KBM-7 (cell line): ENCODE results near the gene CFAP97D2.
"Not testable (repeated sequence)": the region's sequence is repeated elsewhere in the genome, so short reads cannot be mapped to it uniquely, and the experiment has no call there.

ENCODE experiments used
- DNase-seq: peaks from one replicate; pipeline ENCODE4 v3.0.0-alpha.2; 2015
- in situ Hi-C: fragments of 300-500 bp; cut with MboI; formaldehyde crosslinking; loops from 2 replicates; pipeline ENCODE4 v1.14.3; 2020; ENCODE audit warnings: low sequenced_read_pairs, low pct_unique_long_range_greater_than_20kb, mixed read lengths

The CFAP97D2 gene

DNA sequence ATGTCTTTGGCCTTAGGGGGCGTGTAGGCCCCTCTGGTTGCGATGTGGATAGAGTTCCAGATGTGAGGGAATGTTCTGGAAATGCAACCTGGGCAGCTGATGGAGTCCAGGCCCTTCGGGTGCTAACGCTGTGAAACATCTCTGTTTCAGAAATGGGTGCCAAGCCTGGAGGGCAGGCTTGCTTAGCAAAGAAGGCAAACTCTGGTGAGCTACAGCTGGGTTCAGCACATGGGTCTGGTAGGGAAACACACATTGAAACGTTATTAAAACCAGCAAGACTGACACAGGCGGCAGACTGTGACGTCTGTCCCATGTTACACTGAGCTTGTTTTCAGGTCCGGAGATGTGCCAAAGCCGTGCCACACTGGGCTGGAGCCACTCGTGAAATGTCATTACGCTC, 47.0 kb downstream of the CFAP97D2 start:
- in situ Hi-C loops = no loop called here
- DNase-seq = no peak

DNA sequence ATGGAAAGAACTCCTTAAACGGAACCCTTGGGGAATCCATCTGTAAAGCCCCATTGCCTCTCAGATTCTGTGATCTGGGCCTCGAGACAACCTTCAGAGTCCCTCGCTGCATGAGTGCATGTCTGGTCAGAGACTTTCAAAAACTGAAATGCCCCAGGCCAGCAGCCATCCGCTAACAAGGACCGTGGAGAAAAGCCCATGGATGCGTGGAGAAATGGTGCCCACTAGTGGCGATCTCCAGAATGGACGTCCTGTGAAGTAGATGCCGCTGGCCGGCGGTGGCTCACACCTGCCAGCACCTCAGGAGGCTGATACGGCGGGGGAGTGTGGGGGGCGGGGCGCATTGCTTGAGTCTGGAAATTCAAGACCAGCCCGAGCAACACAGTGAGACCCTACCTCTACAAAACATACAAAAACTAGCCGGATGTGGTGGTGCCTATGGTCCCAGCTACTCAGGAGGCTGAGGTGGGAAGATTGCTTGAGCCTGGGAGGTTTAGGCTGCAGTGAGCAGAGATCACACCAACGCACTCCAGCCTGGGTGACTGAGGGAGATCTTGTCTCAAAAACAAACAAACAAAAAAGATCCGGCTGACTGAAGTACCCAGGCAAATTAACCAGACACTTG, 47.8 kb downstream of the CFAP97D2 start:
- peak; percentile 86 for DNase-seq
- in situ Hi-C loops = no loop called here

DNA sequence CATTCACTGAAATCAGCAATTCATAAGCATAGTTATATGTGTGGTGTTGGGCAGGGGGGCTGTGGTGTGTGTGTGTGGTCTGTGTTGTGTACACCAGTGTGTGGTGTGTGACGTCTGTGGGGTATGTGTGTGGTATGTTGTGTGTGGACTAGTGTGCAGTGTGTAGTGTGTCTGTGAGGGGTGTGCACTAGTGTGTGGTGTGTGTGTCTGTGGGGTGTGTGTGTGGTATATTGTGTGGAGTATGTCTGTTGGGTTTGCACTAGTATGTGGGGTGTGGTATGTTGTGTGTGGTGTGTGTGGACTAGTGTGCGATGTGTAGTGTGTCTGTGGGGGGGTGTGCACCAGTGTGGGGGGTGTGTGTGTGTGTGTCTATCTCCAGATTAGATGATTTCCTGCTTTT, 48.5 kb downstream of the CFAP97D2 start:
- in situ Hi-C loops = no loop called here
- DNase-seq = no peak

DNA sequence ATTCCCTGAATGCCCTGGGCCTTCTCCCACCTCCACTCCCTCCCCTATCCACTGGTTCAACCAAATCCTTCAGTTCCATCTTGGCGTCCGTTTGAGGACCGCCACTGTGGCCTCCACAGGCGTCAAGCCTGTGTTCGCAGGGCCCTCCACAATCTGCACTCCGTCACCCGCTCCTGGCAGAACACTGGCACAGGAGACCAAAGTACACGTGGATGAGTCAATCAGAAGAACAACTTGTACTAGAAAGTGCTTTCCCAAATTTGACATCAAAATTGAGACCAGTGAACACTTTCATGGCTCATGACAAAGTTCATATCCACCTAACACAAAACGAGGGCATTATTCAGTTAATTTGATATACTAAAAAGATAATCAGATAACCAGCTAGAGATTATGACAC, 49.1 kb downstream of the CFAP97D2 start:
- in situ Hi-C loops = no loop called here

DNA sequence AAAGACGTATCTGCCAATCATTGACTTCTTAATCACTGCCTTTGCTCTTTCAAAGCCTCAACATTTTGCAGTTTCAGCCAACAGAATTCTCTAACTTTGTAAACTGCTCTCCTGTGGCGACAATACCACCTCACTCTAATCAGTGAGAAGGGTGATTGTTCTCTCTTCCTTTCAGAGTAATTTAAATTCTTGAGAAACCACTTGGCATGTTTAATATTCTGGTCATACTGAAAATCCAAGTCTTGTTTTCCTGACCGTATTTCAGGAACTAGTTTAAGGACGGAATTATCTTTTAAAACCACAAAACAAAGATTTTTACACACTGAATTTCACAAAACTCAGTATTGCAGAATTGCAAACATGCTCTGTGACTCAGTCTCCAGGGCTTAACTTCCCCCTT, 50.4 kb downstream of the CFAP97D2 start:
- no peak for DNase-seq
- in situ Hi-C loops = no loop called here

More for the DNA sequence above, 49.1 kb downstream of the CFAP97D2 start:
- DNase-seq = no peak

DNA sequence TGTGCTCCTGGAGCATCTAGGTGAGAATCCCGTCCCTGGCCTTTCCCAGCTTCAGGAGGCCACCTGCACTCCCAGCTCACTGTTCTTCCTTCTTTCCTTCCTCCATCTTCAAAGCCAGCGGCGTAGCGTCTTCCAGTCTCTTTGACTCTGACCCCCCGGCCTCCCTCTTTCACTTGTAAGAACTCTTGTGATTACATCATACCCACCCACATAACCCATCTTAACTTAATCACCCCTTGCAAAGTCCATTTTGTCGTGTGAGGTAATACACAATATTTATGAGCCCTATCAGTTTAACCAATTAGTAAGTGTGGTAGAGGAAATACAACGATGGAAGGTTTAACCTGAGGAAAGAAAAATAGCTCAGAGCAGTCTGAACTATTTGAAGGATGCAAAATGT, 51.1 kb downstream of the CFAP97D2 start:
- in situ Hi-C loops = no loop called here
- DNase-seq = no peak

DNA sequence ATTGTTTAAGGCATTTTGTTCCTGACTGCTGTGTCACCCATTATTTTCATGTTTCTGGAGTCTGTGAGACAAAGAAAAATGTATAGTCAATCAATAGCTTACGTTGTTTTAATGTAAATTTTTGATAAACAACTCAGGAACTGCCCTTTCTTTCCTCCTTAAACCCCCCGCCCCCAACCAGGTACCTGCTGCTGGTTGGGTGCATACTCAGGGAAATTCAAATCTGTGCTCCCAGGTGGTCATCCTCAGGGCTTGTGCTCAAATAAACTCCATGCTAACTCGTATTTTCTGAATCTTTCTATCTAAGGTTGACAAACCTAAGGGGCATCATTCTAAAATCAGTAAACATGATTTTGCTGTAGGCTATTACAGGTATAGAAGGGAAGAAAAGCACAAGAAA, 51.5 kb downstream of the CFAP97D2 start:
- in situ Hi-C loops = no loop called here
- DNase-seq = no peak

DNA sequence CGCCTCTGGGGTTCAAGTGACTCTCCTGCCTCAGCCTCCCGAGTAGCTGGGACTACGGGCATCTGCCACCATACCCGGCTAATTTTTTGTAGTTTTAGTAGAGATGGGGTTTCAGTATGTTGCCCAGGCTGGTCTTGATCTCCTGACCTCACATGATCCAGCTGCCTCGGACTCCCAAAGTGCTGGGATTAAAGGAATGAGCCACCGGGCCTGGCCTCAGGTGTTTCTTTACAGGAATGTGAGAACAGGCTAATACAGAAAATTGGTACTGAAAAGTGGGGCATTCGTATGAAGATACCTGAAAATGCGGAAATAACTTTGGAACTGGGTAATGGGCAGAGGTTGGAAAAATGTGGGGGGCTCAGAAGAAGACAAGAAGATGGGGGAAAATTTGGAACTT, 52.8 kb downstream of the CFAP97D2 start:
- no peak for DNase-seq
- in situ Hi-C loops = no loop called here

DNA sequence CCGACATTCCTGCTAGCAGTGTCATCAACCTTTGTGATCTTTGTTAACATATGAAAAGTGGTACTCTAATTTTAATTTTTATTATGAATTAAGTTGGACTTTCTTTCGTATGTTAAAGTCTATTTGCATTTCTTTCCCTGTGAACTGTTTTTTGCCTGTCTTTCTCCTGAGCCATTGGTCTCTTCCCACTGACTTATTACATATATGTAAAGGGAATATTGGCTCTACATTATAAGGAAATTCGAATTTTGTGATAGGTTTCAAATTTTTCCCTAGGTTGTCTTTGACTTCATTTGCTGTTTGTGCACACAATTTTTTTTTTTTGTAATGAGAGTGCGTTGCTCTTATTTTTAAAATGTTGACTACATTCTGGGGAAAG, 55.2 kb downstream of the CFAP97D2 start:
- no peak for DNase-seq
- in situ Hi-C loops = no loop called here

DNA sequence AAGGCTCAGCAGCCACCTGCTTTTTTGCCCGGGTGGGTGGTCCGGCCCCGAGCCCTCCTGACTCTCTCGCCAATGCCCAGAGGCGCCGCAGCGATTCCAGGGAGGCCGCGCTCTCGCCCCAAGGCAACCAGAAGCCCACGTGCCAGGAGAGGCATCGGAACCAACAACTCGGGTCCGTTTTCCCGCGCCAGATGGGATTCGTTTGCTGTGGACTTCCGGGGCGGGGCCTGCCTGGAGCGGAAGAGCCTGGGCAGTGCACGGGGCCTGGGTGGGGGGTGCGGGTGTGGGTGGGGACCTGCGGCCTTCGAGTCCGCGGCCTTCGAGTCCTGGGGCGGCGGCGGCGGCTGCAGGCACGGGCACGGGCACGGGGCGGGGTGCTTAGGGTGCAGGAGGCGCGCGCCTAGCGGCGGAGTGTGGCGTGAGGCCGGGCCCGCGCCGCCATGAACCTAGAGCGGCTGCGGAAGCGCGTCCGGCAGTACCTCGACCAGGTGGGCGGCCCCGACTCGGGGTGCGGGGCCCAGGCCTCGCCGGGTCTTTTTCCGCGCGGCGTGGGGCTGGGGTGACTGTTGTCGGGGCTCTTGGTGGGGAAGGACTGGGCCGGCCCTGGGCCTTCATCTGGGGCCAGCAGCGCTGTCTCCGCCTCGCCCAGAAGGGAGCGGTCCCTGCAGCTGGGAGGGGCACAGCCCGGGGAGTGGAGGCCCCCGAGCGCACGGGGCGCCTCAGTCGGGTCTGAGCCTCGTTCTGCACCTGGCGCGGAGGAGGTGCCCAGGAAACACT, 55.8 kb downstream of the CFAP97D2 start, which contains the start of gene CDC16:
CDC16 (plus strand) TSS at position 253 of the 777 bp plus-strand sequence; CDS start at position 441, 188 bp downstream.
- DNase-seq = peak; percentile 83
- in situ Hi-C loops = no loop called here

DNA sequence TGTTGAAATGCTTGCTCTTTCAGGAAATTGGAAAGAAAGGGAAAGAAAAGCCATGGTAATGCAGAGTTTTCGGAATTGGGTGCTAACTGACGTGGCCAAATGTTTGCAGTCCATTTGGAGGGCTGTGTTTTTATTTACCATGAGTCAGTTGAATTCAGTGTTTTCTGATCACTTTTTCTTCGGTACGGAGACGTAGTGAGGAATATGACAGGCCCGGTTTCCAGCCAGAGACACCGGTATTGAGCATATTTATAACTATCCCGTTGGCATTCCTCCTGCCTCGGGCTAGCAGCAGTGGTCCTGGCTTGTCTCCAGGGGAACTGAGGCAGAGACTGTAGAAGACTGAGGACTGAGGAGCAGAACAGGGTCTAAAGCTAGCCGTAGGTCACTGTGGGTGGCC, 56.6 kb downstream of the CFAP97D2 start:
- in situ Hi-C loops = no loop called here
- no peak for DNase-seq

DNA sequence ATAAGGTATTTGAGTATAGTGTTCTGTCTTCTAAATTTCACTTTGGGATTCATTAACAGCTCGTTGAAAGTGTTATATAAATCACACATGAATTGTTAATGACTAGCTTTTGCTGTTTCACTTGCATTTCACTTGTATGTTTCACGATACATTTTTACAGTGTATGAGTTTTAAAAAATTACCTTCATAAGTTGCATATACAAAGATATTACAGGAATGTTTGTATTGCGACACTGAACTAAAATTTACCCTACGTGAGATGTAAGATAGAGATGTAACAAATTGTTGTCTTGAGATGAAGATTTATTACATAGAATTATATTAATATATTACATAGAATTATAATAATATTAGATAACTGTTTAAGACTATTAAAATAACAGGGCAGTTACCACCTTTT, 57.2 kb downstream of the CFAP97D2 start:
- in situ Hi-C loops = no loop called here
- DNase-seq = no peak

DNA sequence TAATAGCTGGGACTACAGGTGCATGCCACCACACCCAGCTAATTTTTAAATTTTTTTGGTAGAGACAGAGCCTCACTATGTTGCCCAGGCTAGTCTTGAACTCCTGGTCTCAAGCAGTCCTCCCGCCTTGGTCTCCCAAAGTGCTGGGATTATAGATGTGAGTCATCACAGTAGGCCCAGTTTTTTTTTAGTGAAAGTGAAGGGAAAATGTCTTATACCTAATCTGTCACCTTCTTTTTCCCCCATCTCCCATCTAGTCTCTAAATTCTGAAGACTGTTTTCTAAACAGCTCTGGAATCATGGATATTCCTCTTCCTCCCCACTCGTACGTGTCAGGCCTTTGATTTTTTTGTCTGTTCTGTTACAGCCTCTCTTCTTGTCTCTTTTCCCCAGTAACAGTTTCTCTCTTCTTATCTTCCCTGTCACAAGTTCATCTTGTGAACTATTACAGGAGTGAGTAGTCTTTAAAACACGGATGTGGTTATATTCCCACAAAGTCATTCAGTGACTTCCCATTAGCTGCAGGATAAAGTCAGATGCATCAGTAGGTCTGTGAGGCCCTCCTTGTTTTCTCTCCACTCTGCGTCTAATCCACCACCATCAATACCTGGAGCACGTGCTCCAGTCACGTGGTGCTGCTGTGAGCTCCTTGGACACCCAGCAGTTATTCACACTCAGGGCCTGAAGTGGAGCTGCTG, 58.5 kb downstream of the CFAP97D2 start:
- DNase-seq = no peak
- in situ Hi-C loops = no loop called here

DNA sequence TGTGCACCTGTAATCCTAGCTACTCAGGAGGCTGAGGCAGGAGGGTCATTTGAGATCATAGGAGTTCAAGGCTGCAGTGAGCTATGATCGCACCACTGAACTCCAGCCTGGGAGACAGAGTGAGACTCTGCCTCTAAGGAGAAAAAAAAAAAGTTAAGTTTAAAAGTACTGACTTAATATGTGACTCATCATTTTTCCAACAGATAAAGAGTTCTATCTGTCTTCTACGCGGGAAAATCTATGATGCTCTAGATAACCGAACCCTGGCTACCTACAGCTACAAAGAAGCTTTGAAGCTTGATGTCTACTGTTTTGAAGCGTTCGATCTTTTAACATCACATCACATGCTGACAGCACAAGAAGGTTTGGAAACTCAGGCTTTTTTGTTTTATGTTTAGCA, 62.9 kb downstream of the CFAP97D2 start:
- in situ Hi-C loops = no loop called here
- no peak for DNase-seq

DNA sequence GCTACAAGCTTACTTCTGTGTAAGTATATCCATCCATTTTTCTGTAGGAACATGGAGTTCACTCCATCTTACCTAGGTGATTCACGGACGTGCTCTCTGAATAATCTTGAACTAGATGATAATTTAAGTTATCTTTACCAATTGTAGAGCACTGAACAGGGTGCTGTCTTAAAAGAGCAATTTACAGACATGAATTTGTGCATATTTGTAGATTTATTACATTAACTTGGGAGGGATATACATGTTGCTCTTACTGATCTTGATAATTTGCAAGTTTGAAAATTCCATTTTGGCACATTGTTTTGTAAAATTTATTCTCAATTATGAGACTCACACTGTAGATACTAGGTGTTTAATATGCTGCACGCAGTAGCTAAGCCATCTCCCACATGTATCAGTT, 64.9 kb downstream of the CFAP97D2 start:
- in situ Hi-C loops = no loop called here
- no peak for DNase-seq

DNA sequence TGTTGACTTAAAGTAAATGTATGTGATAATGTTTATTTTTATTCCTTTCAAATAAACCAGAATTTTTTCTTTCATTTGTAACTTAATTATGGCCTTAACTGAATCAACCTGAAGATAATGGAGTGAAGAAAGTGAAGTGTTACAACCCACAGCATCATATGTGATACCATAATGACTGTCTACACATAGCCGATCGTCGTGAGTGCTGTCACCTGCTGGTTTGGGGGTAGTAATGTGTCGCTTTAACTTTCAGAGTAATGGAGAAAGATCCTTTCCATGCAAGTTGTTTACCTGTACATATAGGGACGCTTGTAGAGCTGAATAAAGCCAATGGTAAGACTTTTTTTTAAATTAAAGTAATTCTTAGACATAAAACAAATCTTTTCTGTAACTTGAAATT, 65.6 kb downstream of the CFAP97D2 start:
- no peak for DNase-seq
- in situ Hi-C loops = no loop called here

DNA sequence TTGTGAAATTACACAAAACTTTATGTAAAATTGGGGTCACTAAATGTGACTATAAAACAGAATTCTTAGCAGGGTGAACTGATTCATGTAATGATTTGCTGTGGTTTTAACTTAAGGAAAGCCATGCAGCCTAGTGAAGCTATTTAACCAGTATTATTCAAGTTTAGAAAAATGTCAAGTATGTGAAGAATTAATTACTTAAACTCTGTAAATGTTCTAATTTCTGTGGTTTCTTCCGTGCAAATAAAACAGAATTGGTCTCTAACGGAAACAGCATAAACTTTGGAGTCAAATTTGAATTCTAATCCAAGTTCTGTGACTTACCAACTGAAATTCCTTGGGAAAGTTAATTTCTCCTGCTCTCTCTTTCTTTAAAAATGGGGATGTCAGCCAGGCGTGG, 69.0 kb downstream of the CFAP97D2 start:
- in situ Hi-C loops = no loop called here
- no peak for DNase-seq

DNA sequence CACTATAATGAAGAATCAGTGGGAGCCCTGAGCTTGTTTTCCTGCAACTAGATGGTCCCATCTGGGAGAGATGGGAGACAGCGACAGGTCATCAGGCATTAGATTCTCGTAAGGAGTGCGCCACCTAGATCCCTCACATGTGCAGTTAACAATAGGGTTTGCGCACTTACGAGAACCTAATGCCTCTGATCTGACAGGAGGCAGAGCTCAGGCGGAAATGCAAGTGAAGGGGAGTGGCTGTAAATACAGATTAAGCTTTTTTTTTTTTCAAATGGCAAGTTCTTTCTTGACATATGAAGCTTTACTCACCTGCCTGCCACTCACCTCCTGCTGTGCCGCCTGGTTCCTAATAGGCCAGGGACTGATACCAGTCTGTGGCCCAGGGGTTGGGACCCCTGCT, 70.0 kb downstream of the CFAP97D2 start:
- DNase-seq = no peak
- in situ Hi-C loops = no loop called here

DNA sequence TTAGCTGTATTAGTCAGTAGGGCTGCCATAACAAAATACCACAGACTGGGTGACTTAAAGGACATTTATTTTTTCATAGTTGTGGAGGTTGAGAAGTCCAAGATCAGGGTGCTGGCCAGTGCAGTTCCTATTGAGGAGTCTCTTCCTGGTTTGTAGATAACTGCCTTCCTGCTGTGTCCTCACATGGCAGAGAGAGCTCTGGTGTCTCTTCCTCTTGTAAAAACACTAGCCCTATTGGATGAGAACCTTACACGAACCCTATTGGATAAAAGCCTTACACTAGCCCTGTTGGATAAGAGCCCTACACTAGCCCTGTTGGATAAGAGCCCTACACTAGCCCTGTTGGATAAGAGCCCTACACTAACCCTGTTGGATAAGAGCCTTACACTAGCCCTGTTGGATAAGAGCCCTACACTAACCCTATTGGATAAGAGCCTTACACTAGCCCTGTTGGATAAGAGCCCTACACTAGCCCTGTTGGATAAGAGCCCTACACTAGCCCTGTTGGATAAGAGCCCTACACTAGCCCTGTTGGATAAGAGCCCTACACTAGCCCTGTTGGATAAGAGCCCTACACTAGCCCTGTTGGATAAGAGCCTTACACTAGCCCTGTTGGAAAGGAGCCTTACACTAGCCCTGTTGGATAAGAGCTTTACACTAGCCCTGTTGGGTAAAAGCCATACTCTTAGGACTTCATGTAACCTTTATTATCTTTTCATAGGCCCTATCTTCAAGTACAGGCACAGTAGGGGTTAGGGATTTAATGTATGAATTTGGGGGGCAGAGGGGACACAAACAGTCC, 72.8 kb downstream of the CFAP97D2 start:
- in situ Hi-C loops, DNase-seq: not testable (repeated sequence)

DNA sequence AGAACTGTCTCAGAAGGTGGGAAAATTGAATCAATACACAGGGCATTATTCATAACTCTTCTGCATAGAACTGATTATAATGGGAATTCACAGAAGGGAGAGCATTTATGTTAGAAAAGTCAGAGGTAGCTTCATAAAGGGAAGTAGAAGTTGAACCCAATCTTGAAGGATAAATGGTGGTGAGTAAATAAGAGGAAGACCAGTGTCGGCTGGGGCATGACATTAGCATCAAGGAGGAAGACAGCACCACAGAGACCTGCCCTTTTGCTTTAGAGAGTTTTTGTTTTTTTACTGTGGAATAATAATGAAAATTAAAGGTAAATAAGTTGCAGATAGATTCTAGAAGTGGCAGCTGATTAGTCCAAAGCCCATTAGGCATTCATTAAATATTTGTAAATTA, 77.5 kb downstream of the CFAP97D2 start:
- in situ Hi-C loops = no loop called here
- DNase-seq = peak; percentile 52
